Gastroesophageal sphincter (tissue), 3 donors: ENCODE results near the gene CCDC178.

Experiments used
- CTCF ChIP-seq, 4 experiments: fragments of 200-600 bp in 2 of 4; fragments of 450-650 bp in 2 of 4; sonication (generic) in 1 of 4; IDR thresholded peaks; one replicate each; pipeline ENCODE4 v1.5.1; 2017 to 2019; ENCODE audit warnings: antibody characterized with exemption in 4 of 4, mild to moderate bottlenecking in 2 of 4, moderate library complexity in 2 of 4
- EP300 ChIP-seq: sonication (generic); formaldehyde crosslinking; IDR thresholded peaks from one replicate; pipeline ENCODE4 v1.6.1; 2017; ENCODE audit warnings: antibody characterized with exemption, mild to moderate bottlenecking
- POLR2AphosphoS5 ChIP-seq: sonication (generic); formaldehyde crosslinking; IDR thresholded peaks from one replicate; pipeline ENCODE4 v1.6.1; 2017; ENCODE audit warnings: antibody characterized with exemption

- TF ChIP-seq CTCF (IDR thresholded peaks at IDR 0.05) (no peak), EP300 (no peak), POLR2AphosphoS5 (no peak)
These were observed 286.5 kb downstream of the CCDC178 start for GRCh38 chr18:33154049-33154448.
